BE2C (cell line): Measurements from ENCODE around the gene CYP19A1.

ENCODE experiments used
- DNase-seq: peaks from one replicate; pipeline ENCODE4 v3.0.0-alpha.2; 2020
- H3K27me3 ChIP-seq: fragments of 250-450 bp; sonication (Bioruptor Pico); 2 replicates; pipeline ENCODE4 v1.5.1; 2020; ENCODE audit warnings: mild to moderate bottlenecking
- H3K36me3 ChIP-seq: fragments of 250-450 bp; sonication (Bioruptor Pico); 2 replicates; pipeline ENCODE4 v1.5.1; 2020; ENCODE audit warnings: mild to moderate bottlenecking
- H3K4me1 ChIP-seq: fragments of 250-450 bp; sonication (Bioruptor Pico); 2 replicates; pipeline ENCODE4 v1.5.1; 2020
- H3K4me3 ChIP-seq: 2 replicates; pipeline ENCODE4 v1.5.1; 2011; ENCODE audit warnings: low read depth, low read length
- H3K9me3 ChIP-seq: fragments of 250-450 bp; sonication (Bioruptor Pico); 2 replicates; pipeline ENCODE4 v1.5.1; 2020
- TF ChIP-seq, protein P1 (sequence below): IDR thresholded peaks from 2 replicates; pipeline ENCODE4 v1.5.1; 2012; ENCODE audit warnings: mild to moderate bottlenecking, low read depth, low read length

CYP19A1 gene

DNA sequence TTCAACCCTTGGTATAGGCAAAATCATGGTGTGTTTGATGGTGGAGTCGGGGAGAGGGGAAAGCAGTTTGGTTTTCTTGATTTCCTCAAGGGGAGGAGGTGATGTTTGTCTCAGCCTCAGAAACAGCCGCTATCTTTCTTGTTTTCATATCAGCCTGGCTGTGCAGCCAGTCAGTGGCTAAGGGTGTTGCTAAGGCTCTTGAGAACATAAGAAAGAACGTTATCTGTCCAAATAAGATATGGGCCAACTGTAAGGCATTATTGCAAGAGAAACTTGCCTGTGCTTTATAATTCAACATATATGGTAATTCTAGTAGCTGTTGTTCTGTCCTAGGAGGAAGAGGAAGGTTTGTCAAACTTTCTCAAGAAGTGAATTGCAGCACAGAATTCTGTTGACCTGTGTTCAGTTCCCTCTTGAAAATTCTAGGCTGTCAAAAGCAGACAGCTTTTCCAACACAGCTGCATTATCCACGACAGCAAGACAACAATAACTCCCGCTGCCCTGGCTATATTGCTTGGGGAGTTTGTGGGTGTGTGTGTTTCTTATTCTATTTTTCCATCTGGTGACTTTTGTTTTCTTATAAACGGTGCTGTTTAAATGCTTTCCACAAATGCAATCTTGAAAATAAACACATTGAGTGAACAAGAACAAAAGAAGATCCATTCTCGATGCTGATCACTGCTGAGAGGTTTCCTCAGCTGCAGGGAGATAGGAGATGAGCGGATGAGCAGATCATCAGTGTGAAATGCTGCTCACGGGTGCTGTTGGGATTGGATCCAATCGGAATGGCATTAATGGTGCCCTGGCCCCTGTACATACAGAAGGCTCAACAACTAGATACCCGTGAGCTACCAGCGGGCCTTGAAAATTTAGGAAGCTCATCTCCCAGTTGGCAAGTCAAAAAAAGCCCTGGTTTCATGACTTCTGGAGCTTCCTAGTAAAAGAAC, 152.9 kb downstream of the CYP19A1 start:
- TF ChIP-seq, protein P1, sequence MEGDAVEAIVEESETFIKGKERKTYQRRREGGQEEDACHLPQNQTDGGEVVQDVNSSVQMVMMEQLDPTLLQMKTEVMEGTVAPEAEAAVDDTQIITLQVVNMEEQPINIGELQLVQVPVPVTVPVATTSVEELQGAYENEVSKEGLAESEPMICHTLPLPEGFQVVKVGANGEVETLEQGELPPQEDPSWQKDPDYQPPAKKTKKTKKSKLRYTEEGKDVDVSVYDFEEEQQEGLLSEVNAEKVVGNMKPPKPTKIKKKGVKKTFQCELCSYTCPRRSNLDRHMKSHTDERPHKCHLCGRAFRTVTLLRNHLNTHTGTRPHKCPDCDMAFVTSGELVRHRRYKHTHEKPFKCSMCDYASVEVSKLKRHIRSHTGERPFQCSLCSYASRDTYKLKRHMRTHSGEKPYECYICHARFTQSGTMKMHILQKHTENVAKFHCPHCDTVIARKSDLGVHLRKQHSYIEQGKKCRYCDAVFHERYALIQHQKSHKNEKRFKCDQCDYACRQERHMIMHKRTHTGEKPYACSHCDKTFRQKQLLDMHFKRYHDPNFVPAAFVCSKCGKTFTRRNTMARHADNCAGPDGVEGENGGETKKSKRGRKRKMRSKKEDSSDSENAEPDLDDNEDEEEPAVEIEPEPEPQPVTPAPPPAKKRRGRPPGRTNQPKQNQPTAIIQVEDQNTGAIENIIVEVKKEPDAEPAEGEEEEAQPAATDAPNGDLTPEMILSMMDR, result no peak
- no peaks in the 10 kb centered on the region for H3K27me3 ChIP-seq
- DNase-seq, result no peak

DNA sequence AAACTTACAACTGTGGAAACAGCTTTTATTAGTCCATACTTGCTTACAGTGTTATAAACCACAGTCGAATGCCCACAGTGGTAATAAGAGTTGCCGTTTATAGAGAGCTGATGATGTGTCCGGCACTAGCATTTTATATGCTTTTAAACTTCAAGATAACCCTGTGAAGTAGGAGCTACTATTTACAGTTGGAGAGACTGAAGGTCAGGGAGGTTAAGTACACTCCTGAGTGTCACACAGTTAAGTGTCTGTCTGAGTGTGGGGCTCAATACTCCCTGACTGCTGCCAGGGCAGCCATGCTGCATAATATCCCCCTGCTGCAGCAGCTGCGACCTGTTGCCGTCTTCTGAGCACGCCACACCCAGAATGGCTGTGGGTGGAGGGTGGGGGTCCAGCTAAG, 153.8 kb downstream of the CYP19A1 start:
- H3K4me1 ChIP-seq, result no peaks in the 10 kb centered on the region
- no peak overlapping the region for H3K4me3 ChIP-seq
- no peaks in the 10 kb centered on the region; the same call in 1 of the 2 replicates for H3K9me3 ChIP-seq
- H3K27me3 ChIP-seq, result no peaks in the 10 kb centered on the region
- TF ChIP-seq, protein P1, result no peak
- no peak for DNase-seq
- no peaks in the 10 kb centered on the region for H3K36me3 ChIP-seq

More for the DNA sequence above, 152.9 kb downstream of the CYP19A1 start:
- no peaks in the 10 kb centered on the region for H3K36me3 ChIP-seq
- H3K4me3 ChIP-seq, result no peak overlapping the region
- no peaks in the 10 kb centered on the region; the same call in 1 of the 2 replicates for H3K9me3 ChIP-seq
- no peaks in the 10 kb centered on the region for H3K4me1 ChIP-seq

DNA sequence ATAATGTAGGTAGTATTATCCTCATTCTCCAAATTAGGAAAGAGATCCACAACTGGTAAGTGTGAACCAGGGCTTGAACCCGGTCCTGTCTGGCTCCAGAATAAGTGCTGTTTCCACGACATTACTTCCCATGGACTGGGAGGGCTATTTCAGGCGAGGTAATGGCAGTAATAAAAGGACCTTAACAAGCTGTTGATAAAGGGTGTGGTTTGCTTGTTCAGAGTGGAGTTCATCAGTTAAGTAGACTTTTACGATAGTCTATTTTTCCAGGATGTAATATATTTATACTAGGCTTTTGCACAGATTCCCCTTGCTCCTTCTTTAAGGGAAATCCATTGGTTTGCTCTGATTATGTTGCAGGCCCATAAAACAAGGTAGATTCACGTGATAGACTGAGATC, 155.3 kb downstream of the CYP19A1 start:
- Histone ChIP-seq H3K4me3 (no peak overlapping the region), H3K27me3 (no peaks in the 10 kb centered on the region), H3K4me1 (no peaks in the 10 kb centered on the region), H3K9me3 (no peaks in the 10 kb centered on the region), H3K36me3 (no peaks in the 10 kb centered on the region)
- TF ChIP-seq, protein P1, result no peak
- DNase-seq, result no peak

DNA sequence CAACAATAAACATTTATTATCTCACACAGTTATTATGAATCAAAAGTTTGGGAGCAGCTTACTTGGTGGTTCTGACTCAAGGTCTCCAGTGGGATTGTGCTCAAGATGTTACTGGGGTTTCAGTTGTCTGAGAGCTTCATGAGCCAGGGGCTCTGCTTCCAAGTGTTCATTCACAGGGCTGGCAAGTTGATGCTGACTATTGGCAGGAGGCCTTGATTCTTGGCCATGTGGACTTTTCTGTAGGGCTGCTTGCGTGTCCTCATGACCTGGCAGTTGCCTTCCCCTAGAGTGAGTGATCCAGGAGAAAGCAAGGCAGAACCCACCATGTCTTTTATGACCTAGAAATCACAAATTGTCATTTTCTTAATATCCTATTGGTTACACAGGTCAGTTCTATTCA, 156.5 kb downstream of the CYP19A1 start:
- Histone ChIP-seq H3K4me3 (no peak overlapping the region), H3K4me1 (no peaks in the 10 kb centered on the region), H3K9me3 (no peaks in the 10 kb centered on the region), H3K27me3 (no peaks in the 10 kb centered on the region), H3K36me3 (no peaks in the 10 kb centered on the region)
- DNase-seq, result no peak
- TF ChIP-seq, protein P1, result no peak

DNA sequence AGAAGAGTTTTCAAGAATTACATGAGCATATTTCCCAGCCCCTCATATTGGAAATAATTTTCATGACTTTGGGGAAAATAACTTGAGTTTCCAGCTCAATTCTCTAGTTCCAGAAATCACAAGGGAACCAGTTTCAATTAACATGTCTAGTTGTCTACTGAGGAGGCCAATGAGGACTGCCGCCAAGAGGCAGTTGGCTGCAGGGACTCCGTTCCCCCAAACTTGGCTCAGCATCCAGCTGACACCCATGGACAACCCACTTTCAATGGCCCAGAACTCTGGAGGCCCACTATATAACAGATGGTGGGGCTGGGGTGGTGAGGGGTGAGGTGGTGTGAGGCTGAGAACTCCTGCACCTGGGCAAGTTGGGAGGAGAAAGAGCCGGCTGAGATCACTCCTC, 157.2 kb downstream of the CYP19A1 start:
- no peak for DNase-seq
- H3K4me3 ChIP-seq, result no peak overlapping the region
- no peaks in the 10 kb centered on the region for H3K36me3 ChIP-seq
- H3K27me3 ChIP-seq, result no peaks in the 10 kb centered on the region
- TF ChIP-seq, protein P1, result no peak
- H3K9me3 ChIP-seq, result no peaks in the 10 kb centered on the region
- no peaks in the 10 kb centered on the region for H3K4me1 ChIP-seq

DNA sequence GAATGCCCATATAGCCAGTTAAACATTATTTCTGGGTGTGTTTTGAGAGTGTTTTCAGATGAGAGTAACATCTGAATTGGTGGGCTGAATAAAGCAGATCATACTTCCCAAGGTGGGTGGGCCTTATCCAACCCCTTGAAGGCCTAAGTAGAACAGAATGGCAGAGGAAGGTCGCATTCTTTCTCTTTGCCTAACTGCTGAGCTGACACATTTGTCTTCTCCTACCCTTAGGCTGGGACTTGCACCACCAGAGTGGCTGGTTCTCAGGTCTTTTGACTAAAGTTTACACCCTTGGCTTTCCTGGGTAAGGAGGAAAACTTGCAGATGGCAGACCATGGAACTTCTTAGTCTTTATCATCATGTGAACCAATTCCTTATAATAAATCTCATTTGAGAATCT, 157.9 kb downstream of the CYP19A1 start:
- no peaks in the 10 kb centered on the region for H3K9me3 ChIP-seq
- H3K4me3 ChIP-seq, result no peak overlapping the region
- H3K36me3 ChIP-seq, result no peaks in the 10 kb centered on the region
- TF ChIP-seq, protein P1, result no peak
- H3K27me3 ChIP-seq, result no peaks in the 10 kb centered on the region
- no peak for DNase-seq
- no peaks in the 10 kb centered on the region for H3K4me1 ChIP-seq
